Measurements from ENCODE around the gene MED13L.
"Not testable (repeated sequence)": the region's sequence is repeated elsewhere in the genome, so short reads cannot be mapped to it uniquely, and the experiment has no call there.

Gene MED13L

DNA sequence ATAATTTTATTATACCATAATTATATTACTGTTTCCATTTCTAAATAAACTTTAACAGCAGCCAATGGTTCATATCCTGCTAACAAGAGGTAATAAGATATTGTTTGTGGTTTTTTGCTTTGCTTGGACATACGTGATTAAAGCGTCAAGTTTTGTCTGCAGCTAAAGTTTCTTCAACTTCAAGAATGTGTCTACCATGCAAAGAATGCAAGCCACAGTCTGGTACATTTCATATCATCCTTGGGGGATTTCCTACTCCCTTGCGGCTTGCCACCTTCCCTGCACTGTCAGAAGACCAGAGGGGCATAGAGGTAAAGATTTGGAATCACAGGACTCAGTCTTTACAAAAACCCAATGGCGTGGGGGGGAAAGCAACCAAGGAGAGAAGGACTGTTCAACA, 125.2 kb downstream of the MED13L start:
- DNase-seq (ENCODE audit: low spot score): no peak

DNA sequence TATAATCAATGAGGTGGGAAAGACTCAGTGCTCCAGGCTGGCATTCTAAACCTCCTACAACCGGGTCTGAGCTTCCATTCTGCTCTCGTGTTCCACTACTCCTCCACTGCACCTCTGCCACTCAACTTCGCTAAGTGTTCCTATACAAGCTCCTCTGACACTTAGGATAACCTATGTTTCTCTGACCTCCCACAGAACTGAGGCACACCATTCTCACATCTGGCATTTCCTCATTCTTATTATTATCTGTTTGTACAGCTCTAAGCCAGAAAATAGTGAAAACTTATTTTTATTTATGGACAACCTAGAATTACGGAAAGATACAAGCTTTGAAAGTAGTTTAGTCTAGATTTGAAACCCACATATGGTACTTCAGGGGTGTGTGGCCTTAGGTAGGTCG, 127.0 kb downstream of the MED13L start:
- DNase-seq (ENCODE audit: low spot score): no peak

DNA sequence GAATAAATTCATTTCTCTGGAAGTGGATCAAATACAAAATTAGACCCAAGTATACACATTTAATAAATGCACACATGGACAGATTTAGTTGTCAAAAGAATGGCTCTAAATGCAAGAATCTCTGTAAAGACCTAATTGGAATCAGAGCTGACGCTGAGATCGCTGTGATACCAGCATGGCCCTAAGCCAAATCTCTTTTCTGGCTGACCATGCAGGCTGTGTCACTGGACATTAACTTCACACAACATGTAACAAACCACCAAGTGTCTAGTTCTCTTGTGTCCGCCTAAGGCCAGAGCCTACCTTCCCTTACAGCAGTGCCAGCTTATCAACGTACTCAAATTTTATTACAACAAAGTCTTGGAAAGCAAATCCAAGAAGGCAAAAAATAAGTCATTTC, 127.5 kb downstream of the MED13L start:
- no peak for DNase-seq (ENCODE audit: low spot score)

DNA sequence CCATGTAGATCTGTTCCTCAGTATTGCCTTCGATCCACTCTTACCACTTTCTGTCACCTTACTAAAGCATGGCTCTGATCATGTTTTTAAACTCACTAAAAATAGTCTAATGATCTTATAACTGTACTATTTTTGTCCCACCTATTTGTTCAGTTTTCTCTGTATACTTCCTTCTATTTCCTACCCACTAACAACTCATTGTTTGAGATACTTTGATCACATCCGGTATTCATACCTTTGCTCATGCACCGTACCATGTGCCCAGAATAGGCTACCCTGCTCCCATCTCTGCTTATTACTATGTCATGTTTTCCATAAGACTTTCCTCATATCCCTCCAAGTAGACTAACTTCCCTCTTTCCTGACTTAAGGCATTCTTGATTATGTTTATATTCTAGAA, 128.6 kb downstream of the MED13L start:
- DNase-seq (ENCODE audit: low spot score): no peak

DNA sequence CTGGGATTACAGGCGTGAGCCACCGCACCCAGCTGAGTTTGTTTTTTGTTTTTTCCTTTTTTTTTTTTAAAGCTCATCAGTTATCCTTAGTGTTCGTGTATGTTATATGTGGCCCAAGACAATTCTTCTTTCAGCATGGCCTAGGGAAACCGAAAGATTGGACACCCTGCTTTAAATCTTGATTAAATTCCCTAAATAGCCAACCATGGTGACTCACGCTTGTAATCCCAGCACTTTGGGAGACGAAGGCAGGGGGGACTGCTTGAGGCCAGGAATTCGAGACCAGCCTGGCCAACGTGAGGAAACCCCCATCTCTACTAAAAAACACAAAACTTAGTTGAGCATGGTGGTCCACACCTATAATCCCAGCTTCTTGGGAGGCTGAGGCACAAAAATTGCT, 131.1 kb downstream of the MED13L start:
- DNase-seq (ENCODE audit: low spot score): no peak

- no peak for DNase-seq (ENCODE audit: low spot score)
These were observed 132.0 kb downstream of the MED13L start for GRCh38 chr12:116145451-116145850.

GRCh38 chr12:116144384-116144783, 133.1 kb downstream of the MED13L start:
- no peak for DNase-seq (ENCODE audit: low spot score)

DNA sequence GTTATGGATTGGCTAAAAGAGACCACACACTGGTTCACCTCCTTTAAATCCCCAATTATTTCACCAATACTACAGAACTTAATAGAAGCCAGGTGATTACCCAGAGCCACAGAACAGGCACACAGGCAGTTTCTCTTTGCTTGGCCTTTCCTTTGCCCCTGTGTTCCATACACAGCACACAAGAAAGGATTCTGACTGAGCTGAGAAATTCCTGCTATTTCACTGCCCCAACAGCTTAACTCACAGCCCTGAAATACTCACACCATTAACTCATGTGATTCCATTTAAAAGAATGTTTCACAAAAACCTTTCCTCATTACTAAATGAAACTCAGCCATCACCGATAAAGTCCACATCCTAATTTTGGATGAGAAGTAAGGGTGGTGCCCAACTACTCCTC, 133.6 kb downstream of the MED13L start:
- DNase-seq (ENCODE audit: low spot score): no peak

DNA sequence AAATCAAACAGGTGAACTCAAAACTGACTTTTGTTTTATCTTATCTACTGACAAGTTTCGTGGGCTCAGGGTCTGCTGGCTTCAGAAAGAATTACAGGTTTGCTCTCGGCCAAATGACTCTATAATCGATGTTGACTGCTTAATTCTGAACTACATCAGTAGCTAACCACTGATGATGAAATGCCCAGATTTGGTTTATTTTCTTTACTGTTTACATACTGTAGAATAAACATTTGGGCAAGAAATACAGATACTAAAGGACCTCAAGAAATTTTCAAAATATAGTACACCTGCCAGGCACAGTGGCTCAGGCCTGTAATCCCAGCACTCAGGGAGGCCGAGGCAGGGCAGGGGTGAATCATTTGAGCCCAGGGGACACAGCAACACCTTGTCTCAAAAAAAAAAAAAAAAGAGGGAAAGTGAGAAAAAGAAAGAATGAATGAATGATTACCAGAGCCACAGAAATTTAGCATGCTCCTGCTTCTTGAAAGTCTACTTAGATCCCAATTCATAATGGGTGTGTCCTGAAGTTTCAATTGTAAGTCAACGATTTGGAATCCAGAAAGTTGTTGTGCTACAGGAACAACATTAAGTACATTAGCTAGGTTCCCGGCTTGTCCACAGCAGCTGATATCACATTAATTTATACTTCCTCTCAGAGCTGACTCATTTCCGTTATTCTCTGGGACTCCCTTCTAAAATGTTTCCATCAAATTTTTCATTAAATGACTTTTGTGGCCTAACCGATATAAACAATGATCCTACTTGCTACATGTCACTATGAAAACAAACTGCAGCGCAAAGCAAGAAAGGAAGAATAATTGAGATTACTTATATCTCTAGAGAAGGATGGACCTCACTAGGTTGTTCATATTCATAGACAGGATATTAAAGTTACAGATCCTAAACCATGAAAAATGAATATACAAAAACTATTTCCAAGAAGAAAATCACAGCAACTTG, 134.3 kb downstream of the MED13L start:
- no peak for DNase-seq (ENCODE audit: low spot score)

- no peak for DNase-seq (ENCODE audit: low spot score)
These were observed 135.7 kb downstream of the MED13L start for GRCh38 chr12:116141833-116142162.

GRCh38 chr12:116141110-116141832, 136.2 kb downstream of the MED13L start:
- DNase-seq (ENCODE audit: low spot score): peak; percentile 64

DNA sequence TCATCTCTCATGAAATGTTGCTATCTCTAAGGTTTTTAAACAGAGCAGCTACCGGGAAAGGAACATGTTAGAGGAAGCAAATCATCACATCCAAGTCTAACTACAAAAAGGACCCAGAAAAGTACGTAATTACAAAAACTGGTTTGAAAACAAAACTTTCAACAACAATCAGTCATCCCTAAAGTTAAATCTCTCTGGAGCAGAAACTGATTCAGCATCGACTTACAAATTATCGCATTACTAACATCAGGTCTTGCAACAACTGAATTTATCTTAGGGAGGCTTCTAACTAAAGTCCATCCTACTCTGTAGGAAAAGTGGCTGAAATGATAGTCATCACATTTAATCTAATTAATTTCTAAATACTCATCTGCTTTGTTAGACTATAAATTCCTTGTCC, 137.0 kb downstream of the MED13L start:
- DNase-seq (ENCODE audit: low spot score): no peak

DNA sequence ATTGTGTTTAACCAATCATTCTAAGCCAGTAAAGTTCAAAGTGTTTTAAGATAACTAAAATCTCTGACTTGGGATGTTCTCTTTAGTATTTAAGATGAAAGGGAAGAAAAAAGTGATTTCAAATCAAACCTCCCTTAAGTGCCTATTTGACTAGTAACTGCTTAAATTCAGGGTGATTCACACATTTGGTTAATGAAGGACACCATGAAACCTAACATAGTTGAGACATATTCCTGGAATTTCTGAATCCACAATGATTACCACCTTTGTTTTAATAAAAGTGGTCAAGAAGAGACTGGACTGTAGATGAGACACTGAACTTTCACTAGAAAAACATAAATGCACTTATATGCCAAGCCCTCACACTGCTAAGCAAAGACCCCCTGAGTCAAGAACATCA, 138.7 kb downstream of the MED13L start:
- DNase-seq (ENCODE audit: low spot score): no peak

DNA sequence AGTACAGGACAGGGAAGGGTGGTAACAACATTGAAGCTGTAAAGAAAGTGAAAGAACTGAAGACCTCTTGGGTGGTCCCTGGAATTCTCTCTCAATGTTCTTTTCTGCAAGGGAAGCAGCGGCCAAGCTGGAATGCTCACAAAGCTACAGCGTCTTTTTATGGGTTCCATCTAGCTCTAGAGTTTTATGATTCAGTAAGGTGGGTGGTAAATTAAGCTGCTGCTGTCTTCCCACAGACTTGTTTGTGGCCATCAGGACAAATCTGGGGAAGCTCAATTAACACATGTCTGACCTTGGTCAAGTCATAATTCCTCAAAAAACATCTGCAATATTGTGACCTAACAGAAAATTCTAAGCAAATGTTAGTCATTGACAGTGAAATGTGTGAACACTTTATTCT, 139.1 kb downstream of the MED13L start:
- DNase-seq (ENCODE audit: low spot score): no peak

GRCh38 chr12:116137318-116137717, 140.2 kb downstream of the MED13L start:
- DNase-seq (ENCODE audit: low spot score): no peak

DNA sequence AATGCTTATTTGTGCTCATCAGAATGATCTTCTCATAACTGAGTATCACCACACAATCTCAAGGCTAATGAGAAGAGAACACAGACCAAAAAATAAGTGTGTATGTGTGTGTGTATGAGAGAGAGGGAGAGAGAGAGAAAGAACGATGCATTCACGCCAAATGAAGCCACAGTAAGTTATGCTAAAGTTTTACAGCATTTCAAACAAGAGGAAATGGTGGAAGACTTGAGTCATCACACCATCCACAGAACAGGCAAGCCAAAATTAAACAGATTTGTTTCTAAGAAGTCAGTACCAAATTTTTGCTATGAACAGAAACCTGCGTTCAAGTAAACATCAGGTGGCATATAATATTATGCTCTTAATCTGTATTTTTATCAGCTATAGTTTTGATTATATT, 141.2 kb downstream of the MED13L start:
- DNase-seq (ENCODE audit: low spot score): no peak

GRCh38 chr12:116135209-116135930, 142.1 kb downstream of the MED13L start:
- peak; percentile 44 for DNase-seq (ENCODE audit: low spot score)

DNA sequence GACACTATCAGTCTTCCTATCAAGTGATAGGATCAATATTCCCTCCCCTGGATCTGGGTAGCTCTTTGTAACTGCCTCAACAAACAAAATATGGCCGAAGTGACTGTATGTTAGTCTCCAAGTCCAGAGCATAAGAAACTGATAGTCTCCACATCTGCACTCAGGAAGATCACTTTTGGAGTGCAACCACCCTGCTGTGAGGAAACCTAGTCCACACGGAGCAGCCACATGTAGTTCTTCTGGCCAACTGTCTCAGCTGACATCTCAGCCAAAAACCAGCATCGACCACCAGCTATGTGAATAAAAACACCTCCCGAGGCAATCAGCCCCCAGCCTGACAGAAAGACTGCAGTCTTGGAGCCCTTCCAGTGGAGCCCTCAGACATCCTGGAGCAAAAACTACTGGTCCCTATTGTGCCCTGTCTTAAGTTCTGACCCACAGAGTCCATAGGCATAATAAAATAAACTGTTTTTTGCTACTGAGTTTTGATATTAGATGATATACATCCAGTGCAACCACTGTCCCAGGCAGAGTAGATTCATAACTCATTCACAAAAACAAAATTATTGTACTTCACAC, 143.8 kb downstream of the MED13L start:
- no peak for DNase-seq (ENCODE audit: low spot score)

DNA sequence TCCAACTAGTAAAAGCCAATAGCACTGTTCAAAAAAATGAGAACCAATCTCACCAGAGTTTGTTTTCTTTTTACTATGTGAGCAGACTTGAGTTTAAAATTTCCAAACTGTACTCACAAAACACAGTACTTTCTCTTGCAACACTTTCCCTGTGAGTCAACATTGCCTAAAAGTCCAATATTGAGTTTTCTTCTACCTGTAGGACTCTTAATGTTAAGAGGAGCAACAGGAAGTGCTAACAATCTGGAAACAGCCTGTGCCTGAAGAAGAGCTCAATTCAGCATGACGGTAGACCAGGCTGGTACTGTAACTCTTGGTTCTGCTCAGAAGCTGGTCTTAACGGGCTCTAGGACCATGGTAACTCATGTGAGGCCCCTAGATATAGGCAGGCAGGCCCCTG, 144.3 kb downstream of the MED13L start:
- DNase-seq (ENCODE audit: low spot score): no peak

- DNase-seq (ENCODE audit: low spot score): not testable (repeated sequence)
These were observed 145.5 kb downstream of the MED13L start for GRCh38 chr12:116131987-116132386.

DNA sequence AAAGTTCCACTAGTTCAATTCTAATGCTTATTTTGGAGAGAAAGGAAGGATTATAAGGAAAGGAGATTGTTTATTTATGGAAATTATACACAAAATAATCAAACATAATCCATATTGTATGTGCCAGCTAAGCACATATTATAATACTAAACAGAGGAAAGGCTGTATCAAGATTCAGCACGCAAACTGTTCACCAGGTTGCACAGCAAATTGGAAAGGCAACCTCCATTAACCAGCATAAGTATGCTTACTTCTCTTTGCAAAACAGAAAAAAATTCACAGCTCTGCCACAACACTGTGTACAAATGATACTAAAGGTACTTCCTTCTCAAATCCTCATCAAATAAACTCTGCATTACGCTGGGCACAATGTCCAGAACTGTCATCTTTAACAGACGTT, 146.3 kb downstream of the MED13L start:
- DNase-seq (ENCODE audit: low spot score): no peak

- no peak for DNase-seq (ENCODE audit: low spot score)
These were observed 147.1 kb downstream of the MED13L start for GRCh38 chr12:116130431-116130830.

Measured in hematopoietic multipotent progenitor cell treated with erythropoietin and hydrocortisone succinate and interleukin-3 and kit ligand, for 15 days (in vitro differentiated cells).